GM10847 (cell line): Measurements from ENCODE around the gene KLHL33.

Source experiments
- POLR2A ChIP-seq: IDR thresholded peaks from 2 replicates; pipeline ENCODE4 v1.6.1; 2011; ENCODE audit not compliant: insufficient read length; ENCODE audit errors: extremely low read depth

KLHL33 gene

GRCh38 chr14:20421267-20421666, 14.7 kb downstream of the KLHL33 start:
- TF ChIP-seq POLR2A, result no peak

GRCh38 chr14:20419419-20419818, 16.5 kb downstream of the KLHL33 start:
- TF ChIP-seq POLR2A, result no peak

DNA sequence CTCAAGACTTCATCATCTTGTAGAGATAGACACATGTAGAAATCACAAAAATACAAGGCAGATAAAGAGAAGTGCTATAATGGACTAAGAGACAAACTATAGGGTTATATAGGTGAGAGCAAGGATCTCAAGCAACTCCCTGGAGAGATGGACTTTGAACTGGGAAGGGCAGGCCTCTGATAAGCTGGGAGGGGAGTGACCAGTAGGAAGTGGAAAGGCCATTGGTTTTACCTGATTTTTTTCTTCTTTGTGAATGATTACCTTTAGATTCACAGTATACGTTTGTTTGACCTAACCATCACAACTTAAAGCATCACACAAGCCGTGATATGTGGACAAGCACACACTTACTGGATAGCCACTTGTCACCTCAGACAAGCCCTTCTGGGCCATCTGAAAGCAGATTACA, 17.5 kb downstream of the KLHL33 start:
- no peak for TF ChIP-seq POLR2A

- no peak for TF ChIP-seq POLR2A
These were observed 18.4 kb downstream of the KLHL33 start for GRCh38 chr14:20417250-20418186.

DNA sequence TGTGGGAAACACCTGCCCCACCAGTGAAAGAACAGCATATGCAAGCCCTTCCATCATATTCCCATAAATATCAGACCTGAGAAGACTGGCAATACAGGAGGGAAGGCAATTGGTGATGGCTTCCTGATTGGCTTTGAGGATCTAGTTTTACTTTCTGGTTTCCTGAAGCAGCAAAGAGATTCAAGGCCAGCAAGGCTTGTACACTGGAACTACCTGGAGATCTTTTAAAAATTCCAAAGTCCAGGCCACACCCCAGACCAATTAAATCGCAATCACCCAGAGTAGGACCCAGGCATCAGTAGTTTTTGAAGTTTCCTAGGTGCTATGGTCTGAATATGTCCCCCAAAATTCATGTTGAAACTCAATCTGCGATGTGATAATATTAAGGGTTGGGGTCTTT, 19.7 kb downstream of the KLHL33 start:
- TF ChIP-seq POLR2A, result no peak

DNA sequence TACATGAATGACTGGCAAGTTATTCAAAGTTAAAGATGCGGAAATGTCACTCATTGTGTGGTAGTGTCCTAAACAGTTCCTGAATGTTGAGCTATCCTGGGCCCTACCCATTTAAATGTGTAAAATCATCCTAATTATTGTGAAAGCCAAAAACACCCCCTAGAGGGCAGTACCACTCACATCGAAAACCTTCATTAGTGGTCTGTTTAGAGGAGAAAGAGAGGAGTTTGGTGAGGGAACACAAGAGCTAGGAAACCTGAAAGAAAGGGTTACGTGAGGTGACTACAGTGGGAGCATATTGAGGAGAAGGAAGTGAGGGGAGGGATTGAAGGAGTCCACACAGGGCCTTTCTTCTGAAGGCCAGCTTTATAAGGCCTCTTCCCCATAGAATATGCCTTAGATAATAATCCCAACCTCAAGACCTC, 20.2 kb downstream of the KLHL33 start:
- no peak for TF ChIP-seq POLR2A

DNA sequence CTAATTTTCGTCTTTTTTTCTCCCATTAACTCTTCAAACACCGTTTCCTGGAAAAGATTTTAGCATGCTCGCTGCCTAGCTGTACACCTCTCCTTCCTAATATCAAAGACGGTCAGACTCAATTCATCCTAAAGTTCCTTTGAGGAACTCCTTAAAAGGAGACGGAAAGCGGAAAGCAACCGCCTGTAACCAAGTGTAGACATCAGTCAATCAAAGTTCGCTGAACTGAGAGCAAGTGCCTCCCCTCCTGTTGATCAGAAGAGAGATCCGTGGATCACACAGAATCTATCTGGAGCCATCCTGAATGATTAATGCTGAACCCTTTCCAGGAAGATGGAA, 22.3 kb downstream of the KLHL33 start:
- TF ChIP-seq POLR2A, result no peak

DNA sequence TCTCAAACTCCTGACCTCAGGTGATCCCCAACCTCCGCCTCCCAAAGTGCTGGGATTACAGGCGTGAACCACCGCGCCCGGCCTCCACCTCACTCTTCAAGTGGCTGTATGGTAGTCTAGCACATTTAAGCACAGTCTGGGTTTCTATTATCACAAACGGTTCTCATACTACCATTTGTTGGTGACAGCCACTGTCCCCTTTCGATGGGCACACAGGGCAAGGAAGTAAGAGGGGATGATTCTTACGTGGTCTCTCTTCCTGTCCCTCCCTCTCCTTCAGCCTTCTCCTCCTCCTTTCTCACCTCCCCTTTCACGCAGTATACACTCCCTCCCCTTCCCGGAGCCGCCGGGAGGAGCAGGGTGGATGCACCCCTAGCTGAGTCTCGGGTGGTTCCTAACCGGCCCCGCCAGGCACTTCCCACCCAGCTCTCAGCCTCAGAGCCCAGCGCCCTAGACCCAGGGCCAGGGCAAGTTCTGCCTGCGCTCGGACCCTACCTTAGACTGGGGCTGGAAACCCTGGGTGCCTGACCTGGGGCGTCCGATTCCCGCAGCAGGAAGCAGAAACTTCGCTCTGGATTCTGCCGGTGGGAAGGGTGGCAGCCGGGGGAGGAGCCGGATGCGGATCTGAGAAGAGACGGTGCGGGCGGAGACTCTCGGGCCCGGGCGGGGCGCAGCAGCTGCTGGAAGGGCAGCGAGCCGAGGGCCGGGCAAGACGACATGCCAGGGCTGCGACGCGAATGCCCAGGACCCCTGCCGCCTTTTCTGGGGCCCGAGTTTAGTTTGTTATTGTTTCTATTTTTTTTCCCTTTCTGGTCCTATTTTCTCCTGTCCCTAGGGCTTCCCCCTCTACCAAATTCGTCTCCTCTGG, 22.9 kb downstream of the KLHL33 start, which contains the start of gene TEP1:
Gene TEP1, minus strand, starts transcription at position 626 of the 868 bp plus-strand sequence. CDS start 5,062 bp downstream, outside the sequence.
- TF ChIP-seq POLR2A, result peak; percentile 56

GRCh38 chr14:20412411-20412810, 23.6 kb downstream of the KLHL33 start:
- no peak for TF ChIP-seq POLR2A

- no peak for TF ChIP-seq POLR2A
These were observed 26.7 kb downstream of the KLHL33 start for GRCh38 chr14:20409226-20409625.

DNA sequence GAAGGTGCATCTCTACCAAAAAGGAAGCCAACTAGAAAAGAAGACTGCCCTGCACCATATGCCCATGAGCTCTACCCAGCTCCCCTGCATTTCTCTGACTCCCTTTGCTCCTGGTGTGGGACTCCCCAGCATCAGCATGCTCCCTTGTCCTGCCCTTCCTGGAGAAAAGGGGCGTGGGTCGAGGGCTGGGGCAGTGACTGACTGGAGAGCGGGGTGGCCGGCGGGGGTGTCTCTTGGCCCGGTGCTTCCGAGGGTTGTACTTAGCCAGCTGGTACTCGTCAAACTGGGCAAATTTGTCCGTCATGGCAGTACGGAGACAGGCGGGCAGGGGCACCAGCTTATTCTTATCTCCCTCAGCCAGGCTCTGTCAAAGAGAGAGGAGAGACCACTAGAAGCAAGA, 32.4 kb downstream of the KLHL33 start:
- TF ChIP-seq POLR2A, result no peak

- no peak for TF ChIP-seq POLR2A
These were observed 34.9 kb downstream of the KLHL33 start for GRCh38 chr14:20400965-20401593.

- TF ChIP-seq POLR2A, result no peak
These were observed 35.4 kb downstream of the KLHL33 start for GRCh38 chr14:20400589-20400964.

DNA sequence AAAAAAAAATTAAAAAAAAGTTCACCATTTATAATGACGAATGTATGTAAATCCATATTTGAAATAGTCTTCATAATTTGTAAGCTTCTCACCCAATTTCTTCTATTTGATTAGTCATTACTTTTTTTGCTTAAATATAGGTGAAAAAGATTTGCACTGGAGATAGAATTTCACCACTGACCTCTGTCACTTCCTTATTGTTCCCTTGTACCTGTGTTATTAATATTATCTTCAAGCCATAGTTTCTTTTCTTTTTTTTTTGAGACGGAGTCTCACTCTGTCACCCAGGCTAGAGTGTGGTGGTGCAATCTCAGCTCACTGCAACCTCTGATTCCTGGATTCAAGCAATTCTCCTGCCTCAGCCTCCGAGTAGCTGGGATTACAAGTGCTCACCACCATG, 38.5 kb downstream of the KLHL33 start:
- no peak for TF ChIP-seq POLR2A

DNA sequence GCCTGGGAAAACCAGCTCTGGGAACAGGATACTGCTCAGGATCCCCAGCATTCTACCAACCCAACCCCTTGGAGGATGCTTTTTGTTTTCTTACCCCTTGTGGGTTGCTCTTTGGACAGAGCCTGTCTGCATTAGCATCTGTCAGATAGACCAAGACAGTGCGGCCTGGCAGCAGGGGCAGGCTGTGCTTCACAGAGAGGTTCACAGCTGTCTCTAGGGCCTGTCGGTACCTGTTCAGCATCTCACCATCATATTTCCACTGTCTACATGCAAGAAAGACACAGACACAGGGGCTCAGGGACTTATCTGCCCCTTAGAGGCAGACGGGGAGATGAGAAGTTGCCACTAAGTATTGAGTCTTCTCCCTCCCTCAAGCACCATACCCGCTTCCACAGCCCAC, 44.5 kb downstream of the KLHL33 start:
- TF ChIP-seq POLR2A, result no peak

DNA sequence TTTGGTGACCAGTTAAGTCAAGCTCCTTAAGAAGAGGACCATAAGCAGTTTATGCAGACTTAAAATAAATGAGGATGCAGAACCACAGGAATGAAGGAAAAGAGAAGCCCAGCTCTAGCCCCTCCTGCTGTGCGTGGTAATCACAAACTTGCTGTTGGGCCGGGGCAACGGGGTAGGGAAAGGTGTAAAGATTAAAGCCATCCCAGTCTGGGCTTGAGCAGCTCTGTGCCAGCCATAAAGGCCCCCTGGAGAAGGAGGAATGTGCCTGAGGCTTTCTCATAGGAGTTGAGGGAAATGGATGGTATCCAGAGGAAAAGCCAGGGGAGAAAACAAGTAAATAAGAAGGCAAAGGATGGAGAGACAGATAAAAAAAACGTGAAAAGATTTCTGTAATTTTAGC, 47.8 kb downstream of the KLHL33 start:
- TF ChIP-seq POLR2A, result no peak

DNA sequence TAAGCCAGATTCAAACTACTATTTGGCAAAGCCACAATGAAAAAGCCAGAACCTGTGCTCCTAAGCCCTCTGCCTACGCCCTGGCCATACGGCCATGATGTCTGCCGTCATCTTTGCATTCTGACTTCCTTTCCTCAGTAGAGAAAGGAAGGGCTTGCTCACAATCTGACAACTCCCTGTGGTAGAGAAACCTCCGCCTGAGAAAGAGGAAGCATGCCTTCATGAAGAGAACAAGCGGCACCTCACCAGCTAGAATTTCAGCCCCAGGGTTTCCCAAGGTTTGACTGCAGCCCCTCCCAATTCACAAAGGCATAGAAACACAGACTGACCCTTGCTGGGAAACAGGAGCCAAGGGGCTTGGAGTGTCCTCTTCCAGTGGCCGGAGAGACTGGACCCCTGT, 48.4 kb downstream of the KLHL33 start:
- TF ChIP-seq POLR2A, result no peak
